ENCODE measurements around the gene EPAS1.

Gene EPAS1

DNA sequence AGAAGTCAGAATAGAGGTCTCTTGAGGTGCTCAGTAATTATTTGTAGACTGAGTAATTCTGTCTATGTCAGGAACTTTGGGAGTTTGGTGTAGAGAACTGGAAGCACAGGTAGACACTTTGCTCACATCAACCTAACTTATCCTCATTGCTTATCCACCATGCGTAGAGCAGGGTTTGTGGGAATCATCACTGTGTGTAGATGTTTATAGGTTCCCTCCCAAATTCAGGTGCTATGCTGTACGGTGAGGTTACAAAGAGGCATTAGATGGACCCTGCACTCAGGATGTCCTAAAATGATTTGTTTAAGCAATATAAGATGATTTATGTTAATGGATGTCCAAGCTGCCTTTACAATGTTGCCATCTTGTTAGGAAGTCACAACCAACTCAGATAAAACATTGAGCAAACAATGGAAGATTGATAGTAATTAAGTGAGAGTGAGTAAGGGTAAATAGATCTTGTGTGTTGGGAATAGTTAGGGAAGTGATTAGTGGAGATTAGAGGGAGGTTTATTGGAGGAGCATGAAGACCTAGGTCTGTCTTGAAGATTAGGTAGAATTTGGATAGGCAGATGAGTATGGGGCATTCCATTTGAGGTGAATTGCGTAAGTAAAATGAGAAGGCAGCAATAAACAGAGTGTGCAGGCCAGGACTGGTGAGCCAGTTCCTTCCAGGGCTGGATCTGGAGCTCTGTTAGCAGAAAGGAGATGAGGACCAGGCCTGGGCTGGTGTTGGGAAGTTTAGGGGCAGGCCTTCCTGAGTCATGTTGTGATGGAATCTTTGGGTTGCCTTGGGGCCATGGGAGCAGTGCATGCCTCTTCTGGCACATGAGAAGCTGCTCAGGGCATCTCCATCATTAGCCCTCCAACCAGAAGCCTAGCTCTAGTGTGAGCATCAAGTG is 12.1 kb downstream of the EPAS1 start:
- DNase-seq (ENCODE audit: low read depth): peak; percentile 47
- TF ChIP-seq CTCF (conservative IDR thresholded peaks at IDR 0.05; ENCODE audit: low read depth, low read length): no peak
- no peak overlapping the region for H3K4me3 ChIP-seq (ENCODE audit: low read depth, low read length)

DNA sequence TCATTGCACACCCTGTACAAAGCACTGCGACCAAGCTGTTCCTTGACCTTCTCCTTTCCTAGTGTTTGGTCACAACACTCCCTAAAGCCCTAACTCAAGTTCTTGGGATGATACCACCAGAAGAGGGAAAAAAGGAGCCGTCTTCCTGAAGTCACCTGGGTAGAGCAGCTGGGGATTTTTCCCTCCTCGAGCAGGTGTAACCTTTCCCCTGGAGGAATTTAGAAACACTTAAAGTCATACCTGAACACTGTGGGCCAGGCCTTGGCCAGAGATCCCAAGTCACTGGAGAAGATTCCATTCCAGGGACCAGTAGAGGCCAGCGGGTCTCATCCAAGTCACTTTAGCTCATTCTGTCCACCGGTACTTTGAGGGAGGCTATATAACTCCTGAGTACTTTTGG is 13.2 kb downstream of the EPAS1 start:
- no peak for TF ChIP-seq CTCF (conservative IDR thresholded peaks at IDR 0.05; ENCODE audit: low read depth, low read length)
- DNase-seq (ENCODE audit: low read depth): no peak
- no peak overlapping the region for H3K4me3 ChIP-seq (ENCODE audit: low read depth, low read length)

DNA sequence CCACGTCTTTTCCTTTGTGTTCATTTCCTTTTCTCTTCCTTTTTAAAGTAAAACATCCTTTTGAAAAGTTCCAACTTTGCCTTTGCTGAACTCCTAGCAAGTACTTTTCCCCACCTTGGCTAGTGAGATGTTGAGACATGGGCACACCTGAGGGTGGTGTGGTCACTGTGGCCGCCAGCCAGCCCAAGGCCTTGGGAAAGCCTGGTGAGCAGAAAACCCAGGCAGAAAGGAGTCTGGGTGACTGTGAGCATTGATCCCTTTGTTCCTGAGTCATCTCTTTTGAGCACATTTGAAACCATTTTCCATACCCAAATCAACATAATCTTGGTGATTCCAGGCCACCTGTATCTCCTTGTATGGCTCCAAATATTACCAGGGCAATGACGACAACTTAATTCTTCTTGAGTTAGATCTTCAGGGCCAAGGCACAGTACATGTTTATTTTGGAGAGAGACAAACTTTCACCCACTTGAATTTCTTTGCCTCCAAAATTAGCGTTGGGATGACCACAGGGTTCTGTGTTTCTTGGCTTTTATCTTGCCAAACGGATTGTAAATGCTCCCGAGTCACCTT is 14.5 kb downstream of the EPAS1 start:
- no peak overlapping the region for H3K4me3 ChIP-seq (ENCODE audit: low read depth, low read length)
- no peak for TF ChIP-seq CTCF (conservative IDR thresholded peaks at IDR 0.05; ENCODE audit: low read depth, low read length)
- no peak for DNase-seq (ENCODE audit: low read depth)

- DNase-seq (ENCODE audit: low read depth): no peak
- no peak overlapping the region for H3K4me3 ChIP-seq (ENCODE audit: low read depth, low read length)
- no peak for TF ChIP-seq CTCF (conservative IDR thresholded peaks at IDR 0.05; ENCODE audit: low read depth, low read length)
These were observed 15.9 kb downstream of the EPAS1 start for GRCh38 chr2:46313063-46313462.

GRCh38 chr2:46314065-46314835 is 17.0 kb downstream of the EPAS1 start:
- DNase-seq (ENCODE audit: low read depth): no peak
- H3K4me3 ChIP-seq (ENCODE audit: low read depth, low read length): no peak overlapping the region
- TF ChIP-seq CTCF (conservative IDR thresholded peaks at IDR 0.05; ENCODE audit: low read depth, low read length): no peak

GRCh38 chr2:46315103-46315890 is 18.1 kb downstream of the EPAS1 start:
- no peak overlapping the region for H3K4me3 ChIP-seq (ENCODE audit: low read depth, low read length)
- DNase-seq (ENCODE audit: low read depth): peak; percentile 94
- no peak for TF ChIP-seq CTCF (conservative IDR thresholded peaks at IDR 0.05; ENCODE audit: low read depth, low read length)
